Body of pancreas (tissue), 4 donors: ENCODE data around the gene UBTD1.

Experiments used
- CTCF ChIP-seq, 7 experiments: fragments of 450-650 bp in 4 of 7; fragments of 200-600 bp in 3 of 7; sonication (generic) in 3 of 7; IDR thresholded peaks; one replicate each; pipeline ENCODE4 v1.5.1; 2016 to 2019; ENCODE audit warnings: antibody characterized with exemption in 7 of 7
- POLR2A ChIP-seq, 3 donors: fragments of 450-650 bp; IDR thresholded peaks; one replicate each; pipeline ENCODE4 v1.6.1; 2016; ENCODE audit warnings: antibody characterized with exemption in 3 of 3, mild to moderate bottlenecking in 2 of 3

- no peak for TF ChIP-seq CTCF (IDR thresholded peaks at IDR 0.05)
- no peak for TF ChIP-seq POLR2A (IDR thresholded peaks at IDR 0.05)
Measured at GRCh38 chr10:97502916-97503315, 4.2 kb downstream of the UBTD1 start.
